Trophoblast cell (in vitro differentiated cells and primary cell): ENCODE results near the gene SLC2A14.
"Not testable (repeated sequence)": the region's sequence is repeated elsewhere in the genome, so short reads cannot be mapped to it uniquely, and the experiment has no call there.

Source experiments
- DNase-seq, 2 donors: peaks; one replicate each; pipeline ENCODE4 v3.0.0-alpha.2; 2016
- H2AFZ ChIP-seq: 2 replicates; pipeline ENCODE4 v1.6.1; 2013; ENCODE audit warnings: low read length, moderate library complexity, mild to moderate bottlenecking; ENCODE audit not compliant: insufficient read depth, poor library complexity
- H2AK5ac ChIP-seq: 2 replicates; pipeline ENCODE4 v1.6.1; 2013; ENCODE audit warnings: mild to moderate bottlenecking, low read length
- H2BK120ac ChIP-seq: 2 replicates; pipeline ENCODE4 v1.6.1; 2013; ENCODE audit warnings: low read length, mild to moderate bottlenecking, moderate library complexity; ENCODE audit not compliant: insufficient read depth, poor library complexity
- H2BK12ac ChIP-seq: 2 replicates; pipeline ENCODE4 v1.6.1; 2013; ENCODE audit warnings: mild to moderate bottlenecking, low read length, moderate library complexity
- H2BK5ac ChIP-seq: 2 replicates; pipeline ENCODE4 v1.6.1; 2013; ENCODE audit warnings: low read length, low read depth, moderate library complexity, mild to moderate bottlenecking; ENCODE audit not compliant: poor library complexity
- H3K14ac ChIP-seq: 2 replicates; pipeline ENCODE4 v1.6.1; 2013; ENCODE audit warnings: mild to moderate bottlenecking, low read length
- H3K18ac ChIP-seq: 2 replicates; pipeline ENCODE4 v1.6.1; 2013; ENCODE audit warnings: mild to moderate bottlenecking, low read length
- H3K23ac ChIP-seq: 2 replicates; pipeline ENCODE4 v1.6.1; 2013; ENCODE audit warnings: low read length
- H3K27ac ChIP-seq: 2 replicates; pipeline ENCODE4 v1.5.1; 2013; ENCODE audit warnings: low read depth, mild to moderate bottlenecking, inconsistent platforms, low read length, moderate library complexity
- H3K27me3 ChIP-seq: 2 replicates; pipeline ENCODE4 v1.6.1; 2013; ENCODE audit warnings: inconsistent platforms, mild to moderate bottlenecking, low read length, moderate library complexity; ENCODE audit not compliant: insufficient read depth
- H3K36me3 ChIP-seq, 2 experiments: 1 replicate in 1 of 2; 2 replicates in 1 of 2; pipeline ENCODE4 v1.6.1; 2013; ENCODE audit warnings: low read length in 2 of 2, mild to moderate bottlenecking in 2 of 2, moderate library complexity in 1 of 2; ENCODE audit not compliant: insufficient read depth in 2 of 2, control insufficient read depth in 1 of 2
- H3K4ac ChIP-seq: 2 replicates; pipeline ENCODE4 v1.6.1; 2013; ENCODE audit warnings: low read depth, mild to moderate bottlenecking, low read length, moderate library complexity
- H3K4me1 ChIP-seq, 2 experiments: 1 replicate in 1 of 2; 2 replicates in 1 of 2; pipeline ENCODE4 v1.6.1; 2013; ENCODE audit warnings: low read length in 2 of 2, mild to moderate bottlenecking in 2 of 2, moderate library complexity in 1 of 2; ENCODE audit not compliant: insufficient read depth in 2 of 2, control insufficient read depth in 1 of 2
- H3K4me2 ChIP-seq: 2 replicates; pipeline ENCODE4 v1.6.1; 2013; ENCODE audit warnings: inconsistent platforms, mild to moderate bottlenecking, low read length, moderate library complexity
- H3K4me3 ChIP-seq: 2 replicates; pipeline ENCODE4 v1.5.1; 2013; ENCODE audit warnings: mild to moderate bottlenecking, low read depth, low read length, inconsistent platforms
- H3K79me1 ChIP-seq: one replicate; pipeline ENCODE4 v1.6.1; 2013; ENCODE audit warnings: low read length
- H3K79me2 ChIP-seq: 2 replicates; pipeline ENCODE4 v1.6.1; 2013; ENCODE audit warnings: low read length, mild to moderate bottlenecking; ENCODE audit not compliant: control insufficient read depth, insufficient read depth, poor library complexity
- H3K9ac ChIP-seq: 2 replicates; pipeline ENCODE4 v1.6.1; 2013; ENCODE audit warnings: mild to moderate bottlenecking, low read length
- H3K9me3 ChIP-seq: 2 replicates; pipeline ENCODE4 v1.6.1; 2013; ENCODE audit warnings: low read depth, mild to moderate bottlenecking, control low read depth, inconsistent platforms, low read length; ENCODE audit not compliant: insufficient read depth
- H4K12ac ChIP-seq: 2 replicates; pipeline ENCODE4 v1.6.1; 2013; ENCODE audit warnings: low read depth, mild to moderate bottlenecking, low read length, moderate library complexity
- H4K8ac ChIP-seq: 2 replicates; pipeline ENCODE4 v1.6.1; 2013; ENCODE audit warnings: low read depth, mild to moderate bottlenecking, low read length, moderate library complexity
- H4K91ac ChIP-seq: one replicate; pipeline ENCODE4 v1.6.1; 2013; ENCODE audit warnings: low read depth, mild to moderate bottlenecking, low read length, moderate library complexity
- WGBS: extraction: QIAGEN DNeasy Blood & Tissue Kit; methylation state at CpG from one replicate; pipeline ENCODE4 v1.1.7; 2013; ENCODE audit warnings: missing lambda C conversion rate; ENCODE audit not compliant: insufficient read length, insufficient coverage; ENCODE audit errors: extremely low coverage; 5-methylcytosine and 5-hydroxymethylcytosine counted together

Gene SLC2A14

GRCh38 chr12:7783433-7783832 lies 89.3 kb downstream of the SLC2A14 start:
- H3K14ac ChIP-seq, H4K12ac ChIP-seq, H3K4me3 ChIP-seq, H3K4me1 ChIP-seq, H3K23ac ChIP-seq, H3K9me3 ChIP-seq, H3K9ac ChIP-seq, H4K91ac ChIP-seq, H3K27me3 ChIP-seq, H2BK12ac ChIP-seq, H3K79me1 ChIP-seq, H2BK120ac ChIP-seq, H2AK5ac ChIP-seq, H3K27ac ChIP-seq, H3K4ac ChIP-seq, DNase-seq, H3K79me2 ChIP-seq, H2BK5ac ChIP-seq, H4K8ac ChIP-seq, H3K4me2 ChIP-seq, H3K36me3 ChIP-seq, H3K18ac ChIP-seq, H2AFZ ChIP-seq: not testable (repeated sequence)
- no CpG with 5 or more reads among the region's 9 CpGs for WGBS

DNA sequence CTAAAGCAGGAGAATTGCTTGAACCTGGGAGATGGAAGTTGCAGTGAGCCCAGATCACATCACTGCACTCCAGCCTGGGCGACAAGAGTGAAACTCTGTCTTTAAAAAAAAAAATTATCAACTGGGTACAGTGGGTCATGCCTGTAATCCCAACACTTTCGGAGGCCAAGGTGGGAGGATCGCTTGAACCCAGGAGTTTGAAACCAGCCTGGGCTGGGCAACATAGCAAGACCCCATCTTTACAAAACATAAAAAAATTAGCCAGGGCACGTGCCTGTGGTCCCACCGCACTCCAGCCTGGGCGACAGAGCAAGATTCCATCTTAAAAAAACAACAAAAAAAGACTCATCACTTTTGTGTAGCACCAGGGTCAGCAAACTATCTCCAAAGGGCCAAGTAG lies 90.7 kb downstream of the SLC2A14 start:
- no peak overlapping the region for H4K8ac ChIP-seq
- WGBS, result no CpG with 5 or more reads among the region's 6 CpGs

DNA sequence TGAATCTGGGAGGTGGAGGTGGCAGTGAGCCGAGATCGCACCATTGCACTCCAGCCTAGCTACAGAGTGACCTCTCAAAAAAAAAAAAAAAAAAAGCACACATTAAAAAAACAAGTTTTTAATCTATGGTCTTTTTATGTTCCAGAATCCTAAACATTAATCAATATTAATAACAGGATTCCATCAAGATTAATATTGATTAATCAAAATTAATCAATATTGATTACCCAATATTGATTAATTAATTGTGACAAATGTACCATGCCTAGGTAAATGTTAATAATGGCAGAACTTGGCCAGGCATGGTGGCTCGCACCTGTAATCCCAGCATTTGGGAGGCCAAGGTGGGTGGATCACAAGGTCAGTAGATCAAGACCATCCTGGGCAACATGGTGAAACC lies 91.4 kb downstream of the SLC2A14 start:
- Histone ChIP-seq H4K8ac (no peak overlapping the region), H3K27ac (no peak overlapping the region), H2AK5ac (no peak overlapping the region), H3K4me3 (no peak overlapping the region), H4K91ac (no peak overlapping the region), H2BK5ac (no peak overlapping the region), H3K79me1 (no peaks in the 10 kb centered on the region), H3K27me3 (no peaks in the 10 kb centered on the region), H2AFZ (no peak overlapping the region), H3K36me3 (no peaks in the 10 kb centered on the region), H4K12ac (no peak overlapping the region), H3K4me2 (no peak overlapping the region), H3K18ac (no peak overlapping the region), H2BK120ac (no peak overlapping the region), H2BK12ac (no peak overlapping the region), H3K14ac (no peak overlapping the region), H3K9ac (no peak overlapping the region), H3K23ac (no peak overlapping the region), H3K4me1 (no peaks in the 10 kb centered on the region), H3K79me2 (no peaks in the 10 kb centered on the region), H3K4ac (no peak overlapping the region), H3K9me3 (no peaks in the 10 kb centered on the region)
- WGBS, result no CpG with 5 or more reads among the region's 3 CpGs
- DNase-seq, result no peak

More for the DNA sequence above, 90.7 kb downstream of the SLC2A14 start:
- no peak overlapping the region for H3K4me3 ChIP-seq
- no peak overlapping the region for H3K23ac ChIP-seq
- H3K4me2 ChIP-seq, result no peak overlapping the region
- H3K9me3 ChIP-seq, result no peaks in the 10 kb centered on the region
- no peak overlapping the region for H3K27ac ChIP-seq
- H3K36me3 ChIP-seq, result no peaks in the 10 kb centered on the region
- no peaks in the 10 kb centered on the region for H3K79me1 ChIP-seq
- no peaks in the 10 kb centered on the region for H3K27me3 ChIP-seq
- H2AFZ ChIP-seq, result no peak overlapping the region
- no peak overlapping the region for H3K4ac ChIP-seq
- H3K79me2 ChIP-seq, result no peaks in the 10 kb centered on the region
- no peak overlapping the region for H3K14ac ChIP-seq
- H3K18ac ChIP-seq, result no peak overlapping the region
- no peaks in the 10 kb centered on the region for H3K4me1 ChIP-seq
- no peak for DNase-seq
- no peak overlapping the region for H2AK5ac ChIP-seq
- H2BK5ac ChIP-seq, result no peak overlapping the region
- no peak overlapping the region for H2BK120ac ChIP-seq
- H3K9ac ChIP-seq, result no peak overlapping the region
- H4K12ac ChIP-seq, result no peak overlapping the region
- no peak overlapping the region for H2BK12ac ChIP-seq
- no peak overlapping the region for H4K91ac ChIP-seq

DNA sequence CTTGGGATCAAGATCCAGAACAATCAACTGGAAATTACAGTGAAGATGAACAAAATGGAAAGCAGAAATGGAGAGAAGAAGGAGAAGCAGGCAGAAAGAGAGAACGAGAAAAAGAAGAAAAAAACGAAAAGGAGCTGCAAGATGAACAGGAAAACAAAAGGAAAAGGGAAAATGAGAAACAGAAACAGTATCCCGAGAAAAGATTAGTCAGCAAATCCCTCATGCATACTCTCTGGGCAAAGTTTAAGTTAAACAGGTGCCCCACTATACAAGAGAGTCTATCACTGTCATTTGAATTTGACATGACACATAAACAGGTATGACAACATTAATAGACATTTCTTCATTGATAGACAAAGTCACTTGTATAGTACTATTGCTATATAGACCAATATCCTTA lies 102.7 kb downstream of the SLC2A14 start:
- Histone ChIP-seq H3K14ac (no peak overlapping the region), H3K36me3 (no peaks in the 10 kb centered on the region), H2AK5ac (no peak overlapping the region), H3K18ac (no peak overlapping the region), H3K27me3 (no peaks in the 10 kb centered on the region), H3K79me1 (no peaks in the 10 kb centered on the region), H3K4me2 (no peak overlapping the region), H2BK12ac (no peak overlapping the region), H4K8ac (no peak overlapping the region), H3K4me3 (no peak overlapping the region), H3K27ac (no peak overlapping the region), H3K23ac (no peak overlapping the region), H4K12ac (no peak overlapping the region), H2AFZ (no peak overlapping the region), H3K9me3 (no peaks in the 10 kb centered on the region), H2BK120ac (no peak overlapping the region), H2BK5ac (no peak overlapping the region), H3K4ac (no peak overlapping the region), H3K4me1 (no peaks in the 10 kb centered on the region), H4K91ac (no peak overlapping the region), H3K79me2 (no peaks in the 10 kb centered on the region), H3K9ac (no peak overlapping the region)
- WGBS, result no CpG with 5 or more reads among the region's 3 CpGs
- DNase-seq, result no peak
